Lower leg skin (tissue), 4 donors: ENCODE results near the gene RAPGEF4. TPM values are rescaled to one million over a fixed set of nuclear protein-coding genes. Genes with fewer than 3 reads are reported as not detected.

Source experiments
- DNase-seq, 2 donors: peaks; one replicate each; pipeline ENCODE4 v3.0.0-alpha.2; 2019; ENCODE audit warnings: low spot score in 2 of 2
- H3K4me3 ChIP-seq: fragments of 200-600 bp; sonication (generic); 2 replicates; pipeline ENCODE4 v1.5.1; 2017; ENCODE audit warnings: mild to moderate bottlenecking, low read depth; ENCODE audit not compliant: poor library complexity, severe bottlenecking
- POLR2A ChIP-seq, 2 donors: fragments of 450-650 bp; IDR thresholded peaks; one replicate each; pipeline ENCODE4 v1.6.1; 2016 to 2017; ENCODE audit warnings: antibody characterized with exemption in 2 of 2, mild to moderate bottlenecking in 1 of 2, moderate library complexity in 1 of 2
- WGBS, 2 donors: methylation state at CpG; one replicate each; pipeline ENCODE4 v1.1.5; 2018; 5-methylcytosine and 5-hydroxymethylcytosine counted together
- intact Hi-C: fragments of 100-400 bp; cut with DNase I; formaldehyde crosslinking; loops from one replicate; pipeline ENCODE4 v1.15.0; 2023; ENCODE audit warnings: low total_unique reads
- total RNA-seq, 4 donors: library from RNA; depleted of rRNA; stranded (reverse); fragments of >200 nt; gene quantifications; one replicate each; pipeline ENCODE4 v1.1.0, GENCODE V29; 2016
- TF ChIP-seq, protein P1 (sequence below), 3 donors: fragments of 450-650 bp; IDR thresholded peaks; one replicate each; pipeline ENCODE4 v1.5.1; 2016; ENCODE audit warnings: antibody characterized with exemption in 3 of 3, mild to moderate bottlenecking in 3 of 3, moderate library complexity in 2 of 3

The RAPGEF4 gene
- total RNA-seq, 4 donors from 2014 or later = 15.5 to 25.8 (median 25.0) TPM

DNA sequence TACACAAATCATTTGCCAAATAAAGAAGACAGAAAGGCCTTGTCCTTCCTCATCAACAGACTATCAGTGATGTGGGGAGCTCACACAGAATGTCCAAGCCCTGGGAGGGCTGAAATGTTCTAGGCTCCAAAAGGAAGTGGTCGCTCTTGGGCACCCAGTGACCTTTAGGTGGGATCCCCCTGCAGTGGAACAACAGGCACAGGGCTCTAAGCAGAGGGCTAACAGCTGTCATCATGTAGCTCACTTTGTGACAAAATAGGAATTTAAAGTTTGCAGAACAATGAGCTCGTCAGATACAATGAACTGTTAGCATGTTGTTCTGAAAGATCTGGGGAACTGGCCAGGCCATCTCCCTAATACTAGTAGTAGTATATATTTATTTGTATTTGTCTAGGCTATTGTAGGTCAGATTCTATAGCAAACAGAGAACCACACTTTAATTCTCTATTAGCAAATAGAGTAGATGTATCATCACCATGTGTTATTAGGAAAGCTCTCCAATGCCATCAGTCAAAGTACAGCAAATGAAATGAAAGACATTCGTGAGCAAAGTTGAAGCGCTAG lies 188.5 kb downstream of the RAPGEF4 start:
- TF ChIP-seq POLR2A (IDR thresholded peaks at IDR 0.05) = no peak
- TF ChIP-seq, protein P1, sequence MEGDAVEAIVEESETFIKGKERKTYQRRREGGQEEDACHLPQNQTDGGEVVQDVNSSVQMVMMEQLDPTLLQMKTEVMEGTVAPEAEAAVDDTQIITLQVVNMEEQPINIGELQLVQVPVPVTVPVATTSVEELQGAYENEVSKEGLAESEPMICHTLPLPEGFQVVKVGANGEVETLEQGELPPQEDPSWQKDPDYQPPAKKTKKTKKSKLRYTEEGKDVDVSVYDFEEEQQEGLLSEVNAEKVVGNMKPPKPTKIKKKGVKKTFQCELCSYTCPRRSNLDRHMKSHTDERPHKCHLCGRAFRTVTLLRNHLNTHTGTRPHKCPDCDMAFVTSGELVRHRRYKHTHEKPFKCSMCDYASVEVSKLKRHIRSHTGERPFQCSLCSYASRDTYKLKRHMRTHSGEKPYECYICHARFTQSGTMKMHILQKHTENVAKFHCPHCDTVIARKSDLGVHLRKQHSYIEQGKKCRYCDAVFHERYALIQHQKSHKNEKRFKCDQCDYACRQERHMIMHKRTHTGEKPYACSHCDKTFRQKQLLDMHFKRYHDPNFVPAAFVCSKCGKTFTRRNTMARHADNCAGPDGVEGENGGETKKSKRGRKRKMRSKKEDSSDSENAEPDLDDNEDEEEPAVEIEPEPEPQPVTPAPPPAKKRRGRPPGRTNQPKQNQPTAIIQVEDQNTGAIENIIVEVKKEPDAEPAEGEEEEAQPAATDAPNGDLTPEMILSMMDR (IDR thresholded peaks at IDR 0.05) = no peak
- H3K4me3 ChIP-seq = no peak overlapping the region
- no peak for DNase-seq
- WGBS, 2 donors = 88 to 89% methylated on average over 4 of the region's 4 CpGs
- intact Hi-C loops = no loop called here

DNA sequence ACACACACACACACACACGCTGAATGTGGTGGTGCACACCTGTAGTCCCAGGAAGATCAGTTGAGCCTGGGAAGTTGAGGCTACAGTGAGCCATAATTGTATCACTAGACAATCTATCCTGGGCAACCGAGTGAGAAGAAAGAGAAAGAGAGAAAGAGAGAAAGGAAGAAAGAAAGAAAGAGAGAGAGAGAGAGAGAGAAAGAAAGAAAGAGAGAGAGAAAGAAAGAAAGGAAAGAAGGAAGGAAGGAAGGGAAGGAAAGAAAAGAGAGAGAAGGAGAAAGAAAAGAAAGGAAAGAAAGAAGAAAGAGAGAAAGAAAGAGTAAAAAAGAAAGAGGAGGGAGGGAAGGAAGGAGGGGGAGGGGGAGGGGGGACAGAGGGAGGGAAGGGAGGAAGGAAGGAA lies 190.0 kb downstream of the RAPGEF4 start:
- H3K4me3 ChIP-seq = no peak overlapping the region
- TF ChIP-seq, protein P1 (IDR thresholded peaks at IDR 0.05) = no peak
- TF ChIP-seq POLR2A (IDR thresholded peaks at IDR 0.05) = no peak
- intact Hi-C loops = no loop called here
- 94 to 100% methylated on average over 2 of the region's 2 CpGs for WGBS, 2 donors
- DNase-seq = no peak

DNA sequence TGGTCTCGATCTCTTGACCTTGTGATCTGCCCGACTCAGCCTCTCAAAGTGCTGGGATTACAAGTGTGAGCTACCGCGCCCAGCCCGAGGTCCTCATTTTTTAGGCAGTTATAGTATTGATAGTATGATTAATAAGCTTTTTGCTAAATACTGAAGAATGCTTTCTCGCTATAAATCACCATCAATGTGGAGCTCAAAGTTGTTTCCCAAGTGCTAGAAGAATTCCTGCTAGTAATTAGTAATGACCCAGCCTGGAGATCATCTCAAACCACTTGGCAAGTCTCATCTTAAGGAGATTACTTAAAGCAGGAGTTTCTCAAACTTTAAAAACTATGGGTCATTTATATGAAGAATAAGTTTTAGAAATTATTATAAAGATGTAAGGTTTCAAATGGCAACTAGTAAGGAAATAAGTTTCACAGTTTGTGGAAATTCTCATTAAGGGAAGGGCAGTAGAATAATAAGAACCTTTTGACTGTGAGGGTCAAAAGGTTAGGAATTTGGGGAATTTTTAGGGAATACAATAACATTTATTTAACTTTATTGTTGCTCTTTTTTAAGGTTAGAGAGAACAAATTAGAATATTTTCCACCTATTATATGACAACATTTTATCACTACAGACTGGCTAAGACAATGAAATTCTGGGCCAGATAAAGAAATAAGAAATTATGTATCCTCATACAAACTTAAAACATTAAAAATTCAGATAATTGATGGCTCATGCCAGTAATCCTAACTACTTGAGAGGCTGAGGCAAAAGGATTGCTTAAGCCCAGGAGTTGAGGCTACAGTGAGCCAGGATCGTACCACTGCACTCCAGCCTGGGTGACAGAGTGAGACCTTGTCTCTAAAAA lies 191.4 kb downstream of the RAPGEF4 start:
- WGBS, 2 donors = 84 to 96% methylated on average over 7 of the region's 7 CpGs
- intact Hi-C loops = no loop called here
- TF ChIP-seq POLR2A (IDR thresholded peaks at IDR 0.05) = no peak
- TF ChIP-seq, protein P1 (IDR thresholded peaks at IDR 0.05) = no peak
- no peak for DNase-seq
- H3K4me3 ChIP-seq = no peak overlapping the region

DNA sequence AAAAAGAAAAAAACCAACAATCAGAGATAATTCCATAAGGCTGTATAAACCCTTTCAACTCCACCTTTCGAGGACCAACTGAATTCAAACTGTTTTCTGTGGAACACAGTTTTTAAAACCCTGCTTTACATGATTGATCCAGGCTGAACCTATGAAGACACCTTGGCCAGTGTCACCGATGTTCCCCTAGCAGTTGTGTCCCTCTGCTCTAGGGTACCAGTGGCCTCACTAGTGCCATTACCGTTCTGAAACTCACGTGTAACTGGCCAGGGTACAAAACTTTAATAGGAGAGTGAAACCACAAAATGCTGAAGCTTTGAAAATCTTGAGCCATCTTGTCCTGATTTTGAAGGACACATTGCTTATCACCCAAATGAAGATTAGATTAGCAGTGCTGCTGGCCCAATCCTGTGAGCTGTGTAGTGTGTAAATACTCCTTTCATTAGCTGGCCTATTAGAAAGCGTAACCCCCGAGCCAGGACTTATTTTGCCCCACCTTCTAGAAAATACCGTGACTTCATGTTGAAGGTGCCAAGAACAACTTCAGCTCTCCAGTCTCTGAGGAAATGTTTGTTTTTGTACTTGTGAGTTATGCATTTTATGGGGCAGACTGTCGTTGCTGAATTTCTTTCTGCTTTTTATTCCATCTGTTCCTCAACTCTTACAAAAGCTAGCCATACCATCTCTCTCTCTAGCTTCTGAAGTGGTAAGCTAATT lies 192.2 kb downstream of the RAPGEF4 start:
- peak in 1 of 2 donors; percentile 32 for DNase-seq
- intact Hi-C loops = no loop called here
- TF ChIP-seq POLR2A (IDR thresholded peaks at IDR 0.05) = no peak
- TF ChIP-seq, protein P1 (IDR thresholded peaks at IDR 0.05) = no peak
- H3K4me3 ChIP-seq = no peak overlapping the region
- WGBS, 2 donors = 31 to 45% methylated on average over 8 of the region's 8 CpGs

DNA sequence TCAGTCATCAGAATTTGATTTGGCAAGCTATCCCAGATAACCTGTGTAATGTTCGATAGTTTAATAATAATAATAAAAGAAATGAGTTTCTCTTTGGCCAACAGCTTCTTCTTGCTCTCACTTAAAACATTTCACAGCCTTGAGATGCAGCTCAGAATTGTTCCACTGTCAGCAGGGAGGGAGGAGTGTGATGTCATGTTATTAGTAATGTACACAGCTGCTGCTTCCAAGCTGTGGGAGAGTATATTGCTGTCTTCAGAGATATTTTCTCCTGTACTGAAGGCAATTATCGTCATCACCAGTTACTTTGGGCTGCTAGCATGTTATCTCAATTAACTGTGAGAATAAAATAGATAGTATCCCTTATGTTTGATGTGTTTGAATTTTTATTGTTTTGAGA lies 193.1 kb downstream of the RAPGEF4 start:
- WGBS, 2 donors = 56 to 62% methylated on average over 2 of the region's 2 CpGs
- no peak overlapping the region for H3K4me3 ChIP-seq
- no peak for TF ChIP-seq POLR2A (IDR thresholded peaks at IDR 0.05)
- TF ChIP-seq, protein P1 (IDR thresholded peaks at IDR 0.05) = no peak
- no peak for DNase-seq
- intact Hi-C loops = no loop called here
